ENCODE data around the gene COLEC12.

The COLEC12 gene

GRCh38 chr18:386994-387393 lies 113.5 kb downstream of the COLEC12 start:
- H3K4me3 ChIP-seq (ENCODE audit: low read depth, low read length): no peak overlapping the region
- TF ChIP-seq CTCF (IDR thresholded peaks at IDR 0.05; ENCODE audit: insufficient read depth, low read depth, low read length, missing control alignments): no peak
- DNase-seq (ENCODE audit: low read depth): no peak

DNA sequence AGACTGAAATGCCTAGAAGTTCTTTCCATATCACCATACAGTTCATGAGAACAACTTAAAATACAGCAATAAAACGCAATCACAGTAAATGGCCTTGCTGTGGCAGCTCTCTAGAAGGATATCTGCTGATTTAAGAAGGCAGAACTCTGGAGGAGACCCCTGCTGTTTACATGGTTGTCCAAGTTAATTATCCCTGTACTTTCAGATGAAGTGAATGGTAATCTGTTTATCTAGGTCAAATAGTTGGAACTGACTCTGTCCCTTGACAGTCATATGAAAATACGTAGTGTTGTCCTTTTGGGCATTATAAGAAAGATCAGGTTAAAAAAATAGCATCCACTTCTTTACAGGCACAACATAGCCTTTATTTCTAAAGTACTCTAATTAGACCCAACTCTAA lies 115.6 kb downstream of the COLEC12 start:
- no peak overlapping the region for H3K4me3 ChIP-seq (ENCODE audit: low read depth, low read length)
- TF ChIP-seq CTCF (IDR thresholded peaks at IDR 0.05; ENCODE audit: insufficient read depth, low read depth, low read length, missing control alignments): no peak
- no peak for DNase-seq (ENCODE audit: low read depth)

GRCh38 chr18:383135-383534 lies 117.4 kb downstream of the COLEC12 start:
- DNase-seq (ENCODE audit: low read depth): no peak
- no peak for TF ChIP-seq CTCF (IDR thresholded peaks at IDR 0.05; ENCODE audit: insufficient read depth, low read depth, low read length, missing control alignments)
- no peak overlapping the region for H3K4me3 ChIP-seq (ENCODE audit: low read depth, low read length)

GRCh38 chr18:382423-382984 lies 118.0 kb downstream of the COLEC12 start:
- no peak overlapping the region for H3K4me3 ChIP-seq (ENCODE audit: low read depth, low read length)
- TF ChIP-seq CTCF (IDR thresholded peaks at IDR 0.05; ENCODE audit: insufficient read depth, low read depth, low read length, missing control alignments): no peak
- no peak for DNase-seq (ENCODE audit: low read depth)

GRCh38 chr18:379681-380330 lies 120.7 kb downstream of the COLEC12 start:
- no peak overlapping the region for H3K4me3 ChIP-seq (ENCODE audit: low read depth, low read length)

DNA sequence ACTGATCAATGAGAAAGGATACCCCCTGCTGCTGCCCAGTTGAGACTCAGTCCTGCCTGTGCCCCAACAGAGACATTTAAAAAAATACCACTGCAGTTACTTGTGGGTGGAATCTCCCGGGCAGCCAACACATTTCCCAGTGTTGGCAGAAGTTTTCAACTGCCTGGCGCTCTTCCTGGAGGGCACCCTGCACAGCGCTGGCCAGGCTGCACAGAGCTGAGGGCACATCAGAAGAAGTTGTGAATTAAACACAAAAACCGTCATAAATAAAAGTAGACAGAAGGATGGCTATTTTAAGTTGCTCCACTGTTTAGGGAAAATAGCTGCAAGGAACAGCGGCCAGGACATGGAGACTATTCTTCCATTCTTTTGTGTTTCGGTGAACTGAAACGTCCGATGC lies 122.4 kb downstream of the COLEC12 start:
- H3K4me3 ChIP-seq (ENCODE audit: low read depth, low read length): no peak overlapping the region

More at GRCh38 chr18:379681-380330, 120.7 kb downstream of the COLEC12 start:
- DNase-seq (ENCODE audit: low read depth): no peak
- TF ChIP-seq CTCF (IDR thresholded peaks at IDR 0.05; ENCODE audit: insufficient read depth, low read depth, low read length, missing control alignments): no peak

More for the DNA sequence above, 122.4 kb downstream of the COLEC12 start:
- no peak for TF ChIP-seq CTCF (IDR thresholded peaks at IDR 0.05; ENCODE audit: insufficient read depth, low read depth, low read length, missing control alignments)
- no peak for DNase-seq (ENCODE audit: low read depth)

Measured in GM12865 (cell line).